K562 (cell line): ENCODE measurements around the gene C16orf92. TPM values are rescaled to one million over a fixed set of nuclear protein-coding genes. Genes with fewer than 3 reads are reported as not detected.

ENCODE experiments used
- ARID1B ChIP-seq: fragments of 450-650 bp; IDR thresholded peaks from 2 replicates; pipeline ENCODE4 v1.6.1; 2016; ENCODE audit warnings: antibody characterized with exemption, mild to moderate bottlenecking, inconsistent platforms
- CC2D1A ChIP-seq: fragments of 450-650 bp; IDR thresholded peaks from 2 replicates; pipeline ENCODE4 v1.6.1; 2017; ENCODE audit warnings: mild to moderate bottlenecking
- EGR1 ChIP-seq: fragments of 450-650 bp; conservative IDR thresholded peaks from 2 replicates; pipeline ENCODE4 v1.6.1; 2017; ENCODE audit warnings: mild to moderate bottlenecking
- ETV1 ChIP-seq: fragments of 450-650 bp; conservative IDR thresholded peaks from 2 replicates; pipeline ENCODE4 v1.6.1; 2016; ENCODE audit warnings: missing genetic modification characterization, control low read depth, low read depth, missing compliant biosample characterization
- EWSR1 ChIP-seq: fragments of 450-650 bp; IDR thresholded peaks from 2 replicates; pipeline ENCODE4 v1.6.1; 2018; ENCODE audit warnings: borderline replicate concordance, mild to moderate bottlenecking, low read depth, moderate library complexity; ENCODE audit not compliant: partially characterized antibody
- NFXL1 ChIP-seq: fragments of 450-650 bp; formaldehyde crosslinking; IDR thresholded peaks from 2 replicates; pipeline ENCODE4 v1.4.0; 2021; ENCODE audit warnings: mild to moderate bottlenecking
- NRF1 ChIP-seq, 2 experiments: fragments of 450-650 bp; IDR thresholded peaks in 1 of 2; conservative IDR thresholded peaks in 1 of 2; 2 replicates each; pipeline ENCODE4 v1.6.1; 2014; ENCODE audit warnings: mild to moderate bottlenecking in 2 of 2
- SPI1 ChIP-seq: IDR thresholded peaks from 2 replicates; pipeline ENCODE4 v1.6.1; 2011; ENCODE audit warnings: low read depth, low read length, control low read depth, borderline replicate concordance
- SUPT5H ChIP-seq: fragments of 450-650 bp; IDR thresholded peaks from 2 replicates; pipeline ENCODE4 v1.6.1; 2016
- ZBTB7A ChIP-seq: IDR thresholded peaks from 2 replicates; pipeline ENCODE4 v1.6.1; 2011; ENCODE audit warnings: low read depth, mild to moderate bottlenecking, low read length, moderate library complexity, borderline replicate concordance; ENCODE audit not compliant: control insufficient read depth
- ZNF165 ChIP-seq: fragments of 250-450 bp; sonication (Bioruptor Pico); IDR thresholded peaks from 2 replicates; pipeline ENCODE4 v1.4.0; 2020; ENCODE audit warnings: borderline replicate concordance
- ZNF239 ChIP-seq: fragments of 250-450 bp; sonication (Bioruptor Pico); IDR thresholded peaks from 2 replicates; pipeline ENCODE4 v1.4.0; 2020; ENCODE audit warnings: mild to moderate bottlenecking
- ZNF57 ChIP-seq: fragments of 450-650 bp; formaldehyde crosslinking; IDR thresholded peaks from 2 replicates; pipeline ENCODE4 v1.4.0; 2020; ENCODE audit warnings: mild to moderate bottlenecking, moderate library complexity
- ZNF695 ChIP-seq: fragments of 450-650 bp; formaldehyde crosslinking; IDR thresholded peaks from 2 replicates; pipeline ENCODE4 v1.4.0; 2020; ENCODE audit warnings: mild to moderate bottlenecking, moderate library complexity
- polyA plus RNA-seq, 8 experiments: library from polyadenylated mRNA; depleted of rRNA in 4 of 8; stranded (reverse) in 5 of 8; unstranded in 3 of 8; fragments of >200 nt; fragmentation: Nextera tagmentation in 2 of 8; fragmentation: Illumina TruSeq in 1 of 8; extraction: Ambion mirVana in 2 of 8; extraction: Trizol in 1 of 8; gene quantifications; 2 replicates each; pipeline versions ENCODE4 v1.2.1 to v1.2.3, GENCODE V29; 2011 to 2014; ENCODE audit warnings: inconsistent platforms in 1 of 8, missing spikeins in 1 of 8
- total RNA-seq, 7 experiments: library from RNA; depleted of rRNA in 6 of 7; stranded (reverse); fragments of >200 nt in 6 of 7; fragmentation: Illumina TruSeq in 2 of 7; extraction: Trizol in 2 of 7; gene quantifications; 2 replicates each; pipeline versions ENCODE4 v1.2.1 to v1.2.3, GENCODE V29; 2011 to 2021; ENCODE audit warnings: low replicate concordance in 1 of 7
- TF ChIP-seq, protein P1 (sequence below): fragments of 450-650 bp; formaldehyde crosslinking; IDR thresholded peaks from 2 replicates; pipeline ENCODE4 v1.4.0; 2022; ENCODE audit warnings: missing genetic modification characterization
- TF ChIP-seq, protein P2 (sequence below): fragments of 450-650 bp; IDR thresholded peaks from 2 replicates; pipeline ENCODE4 v1.7.1; 2018; ENCODE audit warnings: mild to moderate bottlenecking, low read depth; ENCODE audit not compliant: partially characterized antibody
- TF ChIP-seq, protein P3 (sequence below): fragments of 250-450 bp; sonication (Bioruptor Pico); IDR thresholded peaks from 2 replicates; pipeline ENCODE4 v1.8.0; 2021; ENCODE audit warnings: mild to moderate bottlenecking, moderate library complexity
- TF ChIP-seq, protein P4 (sequence below), 3 experiments: IDR thresholded peaks in 2 of 3; conservative IDR thresholded peaks in 1 of 3; 2 replicates each; pipeline ENCODE4 v1.5.1; 2011 to 2012; ENCODE audit warnings: low read length in 3 of 3, mild to moderate bottlenecking in 3 of 3, control low read depth in 2 of 3, improper control_type of control experiment in 1 of 3, inconsistent platforms in 1 of 3, low read depth in 1 of 3, mixed read lengths in 1 of 3, moderate library complexity in 1 of 3; ENCODE audit not compliant: insufficient read depth in 2 of 3

C16orf92 gene
- total and polyA plus RNA-seq, 9 of the 15 experiments (the other 6 are each of a cell fraction or from before 2014, with no cell fraction given): not detected

GRCh38 chr16:30065943-30066760, 43.2 kb downstream of the C16orf92 start (continued):
- TF ChIP-seq, protein P1, sequence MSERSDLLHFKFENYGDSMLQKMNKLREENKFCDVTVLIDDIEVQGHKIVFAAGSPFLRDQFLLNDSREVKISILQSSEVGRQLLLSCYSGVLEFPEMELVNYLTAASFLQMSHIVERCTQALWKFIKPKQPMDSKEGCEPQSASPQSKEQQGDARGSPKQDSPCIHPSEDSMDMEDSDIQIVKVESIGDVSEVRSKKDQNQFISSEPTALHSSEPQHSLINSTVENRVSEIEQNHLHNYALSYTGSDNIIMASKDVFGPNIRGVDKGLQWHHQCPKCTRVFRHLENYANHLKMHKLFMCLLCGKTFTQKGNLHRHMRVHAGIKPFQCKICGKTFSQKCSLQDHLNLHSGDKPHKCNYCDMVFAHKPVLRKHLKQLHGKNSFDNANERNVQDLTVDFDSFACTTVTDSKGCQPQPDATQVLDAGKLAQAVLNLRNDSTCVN: no peak; the same call in 1 of the 2 replicates
- TF ChIP-seq SUPT5H (peak; percentile 63; the same call in 1 of the 2 replicates), ZNF57 (CRISPR knock-in tag) (0 out of 2 replicates have a peak, but pooled peaks have one; percentile 71), ETV1 (tag) (no peak), ZNF239 (CRISPR knock-in tag) (no peak), EWSR1 (no peak), ZBTB7A (peak; percentile 80), NRF1 (conservative IDR thresholded peaks at IDR 0.05 in 1 of 2, IDR thresholded peaks at IDR 0.05 in 1 of 2) (peak; percentile 74 to 79), CC2D1A (0 out of 2 replicates have a peak, but pooled peaks have one; percentile 11), ARID1B (peak; percentile 46), NFXL1 (0 out of 2 replicates have a peak, but pooled peaks have one; percentile 14), SPI1 (peak; percentile 80; the same call in 1 of the 2 replicates), EGR1 (peak; percentile 80), ZNF695 (CRISPR knock-in tag) (no peak), ZNF165 (CRISPR knock-in tag) (no peak)
- TF ChIP-seq, protein P2, sequence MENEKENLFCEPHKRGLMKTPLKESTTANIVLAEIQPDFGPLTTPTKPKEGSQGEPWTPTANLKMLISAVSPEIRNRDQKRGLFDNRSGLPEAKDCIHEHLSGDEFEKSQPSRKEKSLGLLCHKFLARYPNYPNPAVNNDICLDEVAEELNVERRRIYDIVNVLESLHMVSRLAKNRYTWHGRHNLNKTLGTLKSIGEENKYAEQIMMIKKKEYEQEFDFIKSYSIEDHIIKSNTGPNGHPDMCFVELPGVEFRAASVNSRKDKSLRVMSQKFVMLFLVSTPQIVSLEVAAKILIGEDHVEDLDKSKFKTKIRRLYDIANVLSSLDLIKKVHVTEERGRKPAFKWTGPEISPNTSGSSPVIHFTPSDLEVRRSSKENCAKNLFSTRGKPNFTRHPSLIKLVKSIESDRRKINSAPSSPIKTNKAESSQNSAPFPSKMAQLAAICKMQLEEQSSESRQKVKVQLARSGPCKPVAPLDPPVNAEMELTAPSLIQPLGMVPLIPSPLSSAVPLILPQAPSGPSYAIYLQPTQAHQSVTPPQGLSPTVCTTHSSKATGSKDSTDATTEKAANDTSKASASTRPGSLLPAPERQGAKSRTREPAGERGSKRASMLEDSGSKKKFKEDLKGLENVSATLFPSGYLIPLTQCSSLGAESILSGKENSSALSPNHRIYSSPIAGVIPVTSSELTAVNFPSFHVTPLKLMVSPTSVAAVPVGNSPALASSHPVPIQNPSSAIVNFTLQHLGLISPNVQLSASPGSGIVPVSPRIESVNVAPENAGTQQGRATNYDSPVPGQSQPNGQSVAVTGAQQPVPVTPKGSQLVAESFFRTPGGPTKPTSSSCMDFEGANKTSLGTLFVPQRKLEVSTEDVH: no peak
- TF ChIP-seq, protein P3, sequence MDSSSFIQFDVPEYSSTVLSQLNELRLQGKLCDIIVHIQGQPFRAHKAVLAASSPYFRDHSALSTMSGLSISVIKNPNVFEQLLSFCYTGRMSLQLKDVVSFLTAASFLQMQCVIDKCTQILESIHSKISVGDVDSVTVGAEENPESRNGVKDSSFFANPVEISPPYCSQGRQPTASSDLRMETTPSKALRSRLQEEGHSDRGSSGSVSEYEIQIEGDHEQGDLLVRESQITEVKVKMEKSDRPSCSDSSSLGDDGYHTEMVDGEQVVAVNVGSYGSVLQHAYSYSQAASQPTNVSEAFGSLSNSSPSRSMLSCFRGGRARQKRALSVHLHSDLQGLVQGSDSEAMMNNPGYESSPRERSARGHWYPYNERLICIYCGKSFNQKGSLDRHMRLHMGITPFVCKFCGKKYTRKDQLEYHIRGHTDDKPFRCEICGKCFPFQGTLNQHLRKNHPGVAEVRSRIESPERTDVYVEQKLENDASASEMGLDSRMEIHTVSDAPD (CRISPR knock-in tag): 0 out of 2 replicates have a peak, but pooled peaks have one; percentile 21
- TF ChIP-seq, protein P4, sequence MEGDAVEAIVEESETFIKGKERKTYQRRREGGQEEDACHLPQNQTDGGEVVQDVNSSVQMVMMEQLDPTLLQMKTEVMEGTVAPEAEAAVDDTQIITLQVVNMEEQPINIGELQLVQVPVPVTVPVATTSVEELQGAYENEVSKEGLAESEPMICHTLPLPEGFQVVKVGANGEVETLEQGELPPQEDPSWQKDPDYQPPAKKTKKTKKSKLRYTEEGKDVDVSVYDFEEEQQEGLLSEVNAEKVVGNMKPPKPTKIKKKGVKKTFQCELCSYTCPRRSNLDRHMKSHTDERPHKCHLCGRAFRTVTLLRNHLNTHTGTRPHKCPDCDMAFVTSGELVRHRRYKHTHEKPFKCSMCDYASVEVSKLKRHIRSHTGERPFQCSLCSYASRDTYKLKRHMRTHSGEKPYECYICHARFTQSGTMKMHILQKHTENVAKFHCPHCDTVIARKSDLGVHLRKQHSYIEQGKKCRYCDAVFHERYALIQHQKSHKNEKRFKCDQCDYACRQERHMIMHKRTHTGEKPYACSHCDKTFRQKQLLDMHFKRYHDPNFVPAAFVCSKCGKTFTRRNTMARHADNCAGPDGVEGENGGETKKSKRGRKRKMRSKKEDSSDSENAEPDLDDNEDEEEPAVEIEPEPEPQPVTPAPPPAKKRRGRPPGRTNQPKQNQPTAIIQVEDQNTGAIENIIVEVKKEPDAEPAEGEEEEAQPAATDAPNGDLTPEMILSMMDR (IDR thresholded peaks at IDR 0.05 in 2 of 3, conservative IDR thresholded peaks at IDR 0.05 in 1 of 3; ENCODE audit: insufficient read depth in 2 of 3, low read depth in 1 of 3, low read length in 3 of 3): no peak
